Liver (tissue), 9 donors: ENCODE measurements around the gene SCGB1D1. TPM values are rescaled to one million over a fixed set of nuclear protein-coding genes. Genes with fewer than 3 reads are reported as not detected.

Experiments
- DNase-seq: peaks from one replicate; pipeline ENCODE4 v3.0.0-alpha.2; 2017; ENCODE audit warnings: low spot score
- H3K27ac ChIP-seq, 2 donors: one replicate each; pipeline ENCODE4 v1.7.0; 2013; ENCODE audit warnings: inconsistent platforms in 2 of 2, low read length in 2 of 2, control low read depth in 1 of 2, low read depth in 1 of 2, mild to moderate bottlenecking in 1 of 2
- H3K27me3 ChIP-seq, 4 donors: one replicate each; pipeline versions ENCODE4 v1.6.1 to v1.7.0; 2013; ENCODE audit warnings: low read length in 3 of 4, inconsistent platforms in 1 of 4, mild to moderate bottlenecking in 1 of 4, moderate library complexity in 1 of 4; ENCODE audit not compliant: control insufficient read depth in 4 of 4, insufficient read depth in 4 of 4
- H3K36me3 ChIP-seq, 4 donors: one replicate each; pipeline versions ENCODE4 v1.6.1 to v1.7.0; 2013; ENCODE audit warnings: low read length in 3 of 4, mild to moderate bottlenecking in 3 of 4, low read depth in 1 of 4, moderate library complexity in 1 of 4; ENCODE audit not compliant: control insufficient read depth in 4 of 4, insufficient read depth in 3 of 4
- H3K4me1 ChIP-seq, 4 donors: one replicate each; pipeline versions ENCODE4 v1.6.1 to v1.7.0; 2013; ENCODE audit warnings: low read length in 3 of 4, mild to moderate bottlenecking in 3 of 4, moderate library complexity in 1 of 4; ENCODE audit not compliant: control insufficient read depth in 4 of 4, insufficient read depth in 4 of 4
- H3K4me3 ChIP-seq, 3 donors: one replicate each; pipeline versions ENCODE4 v1.6.1 to v1.7.0; 2013; ENCODE audit warnings: low read length in 3 of 3, control low read depth in 1 of 3, low read depth in 1 of 3, mild to moderate bottlenecking in 1 of 3
- H3K9ac ChIP-seq, 2 donors: one replicate each; pipeline ENCODE4 v1.7.0; 2013; ENCODE audit warnings: low read length in 2 of 2, mild to moderate bottlenecking in 2 of 2, moderate library complexity in 2 of 2, control low read depth in 1 of 2, low read depth in 1 of 2
- H3K9me3 ChIP-seq, 4 donors: one replicate each; pipeline versions ENCODE4 v1.6.1 to v1.7.0; 2013; ENCODE audit warnings: low read length in 3 of 4; ENCODE audit not compliant: control insufficient read depth in 4 of 4
- ATF3 ChIP-seq: IDR thresholded peaks from 2 replicates; pipeline ENCODE4 v1.6.1; 2016; ENCODE audit warnings: antibody characterized with exemption
- CTCF ChIP-seq: fragments of 150-350 bp; IDR thresholded peaks from 2 replicates; pipeline ENCODE4 v1.5.1; 2017; ENCODE audit warnings: improper control_type of control experiment, low read depth, low read length; ENCODE audit not compliant: missing input control
- EGR1 ChIP-seq, 2 donors: IDR thresholded peaks; 2 replicates each; pipeline ENCODE4 v1.6.1; 2016 to 2018; ENCODE audit warnings: antibody characterized with exemption in 2 of 2, low read depth in 2 of 2
- FOXA1 ChIP-seq: IDR thresholded peaks from 2 replicates; pipeline ENCODE4 v1.6.1; 2016; ENCODE audit warnings: antibody characterized with exemption
- FOXA2 ChIP-seq: IDR thresholded peaks from 2 replicates; pipeline ENCODE4 v1.6.1; 2016; ENCODE audit warnings: antibody characterized with exemption
- GABPA ChIP-seq, 2 donors: IDR thresholded peaks in 1 of 2; conservative IDR thresholded peaks in 1 of 2; 2 replicates each; pipeline ENCODE4 v1.6.1; 2016; ENCODE audit warnings: antibody characterized with exemption in 2 of 2, mild to moderate bottlenecking in 1 of 2, moderate library complexity in 1 of 2
- HNF4A ChIP-seq, 2 donors: conservative IDR thresholded peaks; 2 replicates each; pipeline ENCODE4 v1.6.1; 2016; ENCODE audit warnings: antibody characterized with exemption in 2 of 2, mild to moderate bottlenecking in 2 of 2
- HNF4G ChIP-seq: IDR thresholded peaks from 2 replicates; pipeline ENCODE4 v1.6.1; 2016; ENCODE audit warnings: antibody characterized with exemption
- JUND ChIP-seq, 2 donors: IDR thresholded peaks; 2 replicates each; pipeline ENCODE4 v1.6.1; 2016; ENCODE audit warnings: antibody characterized with exemption in 2 of 2
- MAX ChIP-seq: IDR thresholded peaks from 2 replicates; pipeline ENCODE4 v1.6.1; 2016; ENCODE audit warnings: antibody characterized with exemption
- NR2F2 ChIP-seq: IDR thresholded peaks from 2 replicates; pipeline ENCODE4 v1.6.1; 2016; ENCODE audit warnings: antibody characterized with exemption
- RAD21 ChIP-seq, 2 donors: IDR thresholded peaks; 2 replicates each; pipeline ENCODE4 v1.6.1; 2016; ENCODE audit warnings: antibody characterized with exemption in 2 of 2, mild to moderate bottlenecking in 2 of 2
- REST ChIP-seq: IDR thresholded peaks from 2 replicates; pipeline ENCODE4 v1.6.1; 2016; ENCODE audit warnings: antibody characterized with exemption, mild to moderate bottlenecking
- RXRA ChIP-seq, 2 donors: IDR thresholded peaks; 2 replicates each; pipeline ENCODE4 v1.6.1; 2017 to 2018; ENCODE audit warnings: antibody characterized with exemption in 2 of 2, mild to moderate bottlenecking in 1 of 2
- TAF1 ChIP-seq: conservative IDR thresholded peaks from 2 replicates; pipeline ENCODE4 v1.6.1; 2016; ENCODE audit warnings: antibody characterized with exemption, mild to moderate bottlenecking
- WGBS: extraction: QIAGEN DNeasy Blood & Tissue Kit; methylation state at CpG from one replicate; pipeline ENCODE4 v1.1.7; 2013; 5-methylcytosine and 5-hydroxymethylcytosine counted together
- polyA plus RNA-seq, 2 donors: library from polyadenylated mRNA; stranded (reverse) in 1 of 2; unstranded in 1 of 2; fragments of 200-250 nt in 1 of 2; fragments of >200 nt in 1 of 2; fragmentation: Nextera tagmentation in 1 of 2; extraction: Ambion mirVana in 1 of 2; gene quantifications; one replicate each; pipeline versions ENCODE4 v1.2.1 to v1.2.3, GENCODE V29; 2013 to 2015
- total RNA-seq, 2 donors: library from RNA; depleted of rRNA; stranded (reverse); fragments of >200 nt; gene quantifications; one replicate each; pipeline ENCODE4 v1.2.3, GENCODE V29; 2014
- TF ChIP-seq, protein P1 (sequence below): IDR thresholded peaks from 2 replicates; pipeline ENCODE4 v1.6.1; 2016; ENCODE audit warnings: antibody characterized with exemption
- donor health status: healthy.
- donor health status: healthy.
- donor health status: healthy.
- donor health status: healthy.
- donor health status: healthy.

SCGB1D1 gene
- total and polyA plus RNA-seq, 4 donors: not detected

- peaks cover 0 to 4% (median 1%) of the 10 kb centered on the region in 4 donors for H3K27me3 ChIP-seq
- H3K4me3 ChIP-seq: no peak overlapping the region
- no peak for DNase-seq
- no peaks in the 10 kb centered on the region for H3K9me3 ChIP-seq
- no peak overlapping the region for H3K9ac ChIP-seq
- no peaks in the 10 kb centered on the region for H3K36me3 ChIP-seq
- H3K27ac ChIP-seq: no peak overlapping the region
- TF ChIP-seq RAD21 (IDR thresholded peaks at IDR 0.05): no peak
- peak in 1 of 2 donors; percentile 15 for TF ChIP-seq RXRA (IDR thresholded peaks at IDR 0.05)
- H3K4me1 ChIP-seq: peaks cover 0 to 6% (median 0%) of the 10 kb centered on the region in 4 donors
- WGBS: 87% methylated on average over 1 of the region's 1 CpG
Measured at GRCh38 chr11:62169935-62170334, 20.1 kb upstream of the SCGB1D1 start.

- Histone ChIP-seq H3K9ac (no peak overlapping the region), H3K4me1 (peaks cover 0 to 6% (median 0%) of the 10 kb centered on the region in 4 donors), H3K36me3 (no peaks in the 10 kb centered on the region), H3K27ac (no peak overlapping the region), H3K27me3 (peaks cover 0 to 4% (median 1%) of the 10 kb centered on the region in 4 donors), H3K4me3 (no peak overlapping the region), H3K9me3 (no peaks in the 10 kb centered on the region)
- WGBS: 5% methylated on average over 14 of the region's 14 CpGs
- DNase-seq: peak; percentile 69
- no peak for TF ChIP-seq GABPA (IDR thresholded peaks at IDR 0.05 in 1 of 2, conservative IDR thresholded peaks at IDR 0.05 in 1 of 2)
- peak; percentile 76 to 84 for TF ChIP-seq RAD21 (IDR thresholded peaks at IDR 0.05)
- peak; percentile 62 for TF ChIP-seq CTCF
Measured at GRCh38 chr11:62171261-62171723, 18.7 kb upstream of the SCGB1D1 start.

- Histone ChIP-seq H3K4me3 (no peak overlapping the region), H3K27me3 (peaks cover 0 to 4% (median 0%) of the 10 kb centered on the region in 4 donors), H3K27ac (no peak overlapping the region), H3K9me3 (no peaks in the 10 kb centered on the region), H3K36me3 (no peaks in the 10 kb centered on the region), H3K9ac (no peak overlapping the region), H3K4me1 (peaks cover 0 to 6% (median 0%) of the 10 kb centered on the region in 4 donors)
- TF ChIP-seq MAX (no peak), RAD21 (IDR thresholded peaks at IDR 0.05) (no peak), JUND (IDR thresholded peaks at IDR 0.05) (no peak), ATF3 (no peak), FOXA1 (no peak), REST (no peak), NR2F2 (no peak), GABPA (IDR thresholded peaks at IDR 0.05 in 1 of 2, conservative IDR thresholded peaks at IDR 0.05 in 1 of 2) (no peak), EGR1 (IDR thresholded peaks at IDR 0.05; ENCODE audit: low read depth in 2 of 2) (no peak), HNF4G (no peak), HNF4A (conservative IDR thresholded peaks at IDR 0.05) (no peak), TAF1 (no peak), CTCF (no peak), FOXA2 (no peak)
- TF ChIP-seq, protein P1, sequence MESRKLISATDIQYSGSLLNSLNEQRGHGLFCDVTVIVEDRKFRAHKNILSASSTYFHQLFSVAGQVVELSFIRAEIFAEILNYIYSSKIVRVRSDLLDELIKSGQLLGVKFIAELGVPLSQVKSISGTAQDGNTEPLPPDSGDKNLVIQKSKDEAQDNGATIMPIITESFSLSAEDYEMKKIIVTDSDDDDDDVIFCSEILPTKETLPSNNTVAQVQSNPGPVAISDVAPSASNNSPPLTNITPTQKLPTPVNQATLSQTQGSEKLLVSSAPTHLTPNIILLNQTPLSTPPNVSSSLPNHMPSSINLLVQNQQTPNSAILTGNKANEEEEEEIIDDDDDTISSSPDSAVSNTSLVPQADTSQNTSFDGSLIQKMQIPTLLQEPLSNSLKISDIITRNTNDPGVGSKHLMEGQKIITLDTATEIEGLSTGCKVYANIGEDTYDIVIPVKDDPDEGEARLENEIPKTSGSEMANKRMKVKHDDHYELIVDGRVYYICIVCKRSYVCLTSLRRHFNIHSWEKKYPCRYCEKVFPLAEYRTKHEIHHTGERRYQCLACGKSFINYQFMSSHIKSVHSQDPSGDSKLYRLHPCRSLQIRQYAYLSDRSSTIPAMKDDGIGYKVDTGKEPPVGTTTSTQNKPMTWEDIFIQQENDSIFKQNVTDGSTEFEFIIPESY: no peak
- no peak for DNase-seq
- WGBS: 59% methylated on average over 7 of the region's 7 CpGs
Measured at GRCh38 chr11:62172294-62172693, 17.7 kb upstream of the SCGB1D1 start.
